Measurements from ENCODE around the gene LCK. TPM values are rescaled to one million over a fixed set of nuclear protein-coding genes. Genes with fewer than 3 reads are reported as not detected.

The LCK gene
- total RNA-seq, 1 experiment from 2014 or later = 12.0 TPM

Small RNA genes lying within 50 kb of the gene (small RNA-seq; reads per million reads assigned to genes)
- gene RF00017 = not detected
- gene RF00019 = not detected

Other genes with a start within 250 kb of the LCK start
- gene KHDRBS1, start 237.4 kb upstream of the LCK start, total RNA-seq (2014; rRNA removed; shearing (Covaris generic); ENCODE audit: low replicate concordance) = 70.9 and 77.5 TPM in 2 replicates
- gene TMEM39B, start 178.3 kb upstream of the LCK start, total RNA-seq (2014; rRNA removed; shearing (Covaris generic); ENCODE audit: low replicate concordance) = 10.3 and 11.5 TPM in 2 replicates
- 19.7 and 26.0 TPM in 2 replicates for gene KPNA6, start 143.2 kb upstream of the LCK start, total RNA-seq (2014; rRNA removed; shearing (Covaris generic); ENCODE audit: low replicate concordance)
- gene TXLNA, start 71.6 kb upstream of the LCK start, total RNA-seq (2014; rRNA removed; shearing (Covaris generic); ENCODE audit: low replicate concordance) = 33.5 and 40.7 TPM in 2 replicates
- gene CCDC28B, start 50.7 kb upstream of the LCK start, total RNA-seq (2014; rRNA removed; shearing (Covaris generic); ENCODE audit: low replicate concordance) = 35.9 and 78.2 TPM in 2 replicates
- gene IQCC, start 45.6 kb upstream of the LCK start, total RNA-seq (2014; rRNA removed; shearing (Covaris generic); ENCODE audit: low replicate concordance) = 1.2 and 3.9 TPM in 2 replicates
- not detected in 2 replicates for gene DCDC2B, start 42.2 kb upstream of the LCK start, total RNA-seq (2014; rRNA removed; shearing (Covaris generic); ENCODE audit: low replicate concordance)
- 11.2 and 11.6 TPM in 2 replicates for gene TMEM234, start 28.9 kb upstream of the LCK start, total RNA-seq (2014; rRNA removed; shearing (Covaris generic); ENCODE audit: low replicate concordance)
- 178 and 213 TPM in 2 replicates for gene EIF3I, start 28.9 kb upstream of the LCK start, total RNA-seq (2014; rRNA removed; shearing (Covaris generic); ENCODE audit: low replicate concordance)
- gene FAM167B, start 4.0 kb upstream of the LCK start, total RNA-seq (2014; rRNA removed; shearing (Covaris generic); ENCODE audit: low replicate concordance) = 1.5 TPM in 1 of 2 replicates, not detected in the other
- 201 and 257 TPM in 2 replicates for gene HDAC1, start 40.8 kb downstream of the LCK start, total RNA-seq (2014; rRNA removed; shearing (Covaris generic); ENCODE audit: low replicate concordance)
- 262 and 391 TPM in 2 replicates for gene MARCKSL1, start 85.0 kb downstream of the LCK start, total RNA-seq (2014; rRNA removed; shearing (Covaris generic); ENCODE audit: low replicate concordance)
- 3.1 and 4.5 TPM in 2 replicates for gene FAM229A, start 111.2 kb downstream of the LCK start, total RNA-seq (2014; rRNA removed; shearing (Covaris generic); ENCODE audit: low replicate concordance)
- gene TSSK3, start 111.3 kb downstream of the LCK start, total RNA-seq (2014; rRNA removed; shearing (Covaris generic); ENCODE audit: low replicate concordance) = 1.4 and 1.5 TPM in 2 replicates
- 45.1 and 50.0 TPM in 2 replicates for gene BSDC1, start 143.2 kb downstream of the LCK start, total RNA-seq (2014; rRNA removed; shearing (Covaris generic); ENCODE audit: low replicate concordance)
- gene ZBTB8B, start 213.8 kb downstream of the LCK start, total RNA-seq (2014; rRNA removed; shearing (Covaris generic); ENCODE audit: low replicate concordance) = not detected in 2 replicates